GM13976 (cell line): ENCODE data around the gene BGN.

Source experiments
- DNase-seq: peaks from one replicate; pipeline ENCODE4 v3.0.0; 2012; ENCODE audit warnings: low spot score
- CTCF ChIP-seq: IDR thresholded peaks from 2 replicates; pipeline ENCODE4 v1.5.1; 2012; ENCODE audit warnings: borderline replicate concordance, mild to moderate bottlenecking; ENCODE audit not compliant: insufficient read depth; ENCODE audit errors: extremely low read depth, missing control alignments, control extremely low read depth
- in situ Hi-C: fragments of 300-500 bp; cut with MboI; formaldehyde crosslinking; loops from one replicate; pipeline ENCODE4 v1.12.0; 2022; ENCODE audit warnings: low sequenced_read_pairs, mixed read lengths, inconsistent platforms; ENCODE audit not compliant: unreplicated experiment

Gene BGN

GRCh38 chrX:153494061-153494460, 719 bp upstream of the BGN start:
- DNase-seq: no peak
- in situ Hi-C loops: no loop called here
- TF ChIP-seq CTCF: no peak

GRCh38 chrX:153495362-153495751, 577 bp downstream of the BGN start:
- DNase-seq: no peak
- in situ Hi-C loops: no loop called here
- no peak for TF ChIP-seq CTCF

- DNase-seq: no peak
- in situ Hi-C loops: no loop called here
- no peak for TF ChIP-seq CTCF
Measured at GRCh38 chrX:153495903-153496589, 1.3 kb downstream of the BGN start.

- TF ChIP-seq CTCF: no peak
- in situ Hi-C loops: no loop called here
- no peak for DNase-seq
Measured at GRCh38 chrX:153496590-153496959, 1.8 kb downstream of the BGN start.

- no peak for DNase-seq
- TF ChIP-seq CTCF: no peak
- in situ Hi-C loops: no loop called here
Measured at GRCh38 chrX:153498453-153498852, 3.7 kb downstream of the BGN start.

GRCh38 chrX:153499341-153499740, 4.6 kb downstream of the BGN start:
- no peak for DNase-seq

More at GRCh38 chrX:153499341-153499740, 4.6 kb downstream of the BGN start:
- in situ Hi-C loops: no loop called here
- TF ChIP-seq CTCF: no peak
